Loucy (cell line): ENCODE data around the gene SPATA9.

ENCODE experiments used
- CTCF ChIP-seq: fragments of 200-600 bp; sonication (generic); conservative IDR thresholded peaks from 2 replicates; pipeline ENCODE4 v1.5.1; 2014; ENCODE audit warnings: mild to moderate bottlenecking, antibody characterized with exemption, low read length
- EZH2phosphoT487 ChIP-seq: fragments of 200-600 bp; IDR thresholded peaks from 2 replicates; pipeline ENCODE4 v1.6.1; 2018; ENCODE audit warnings: antibody characterized with exemption, mild to moderate bottlenecking, moderate library complexity, borderline replicate concordance

GRCh38 chr5:95717439-95717838, 34.6 kb upstream of the SPATA9 start:
- TF ChIP-seq CTCF, result no peak
- no peak for TF ChIP-seq EZH2phosphoT487
